ENCODE data around the gene PPIE.

PPIE gene

DNA sequence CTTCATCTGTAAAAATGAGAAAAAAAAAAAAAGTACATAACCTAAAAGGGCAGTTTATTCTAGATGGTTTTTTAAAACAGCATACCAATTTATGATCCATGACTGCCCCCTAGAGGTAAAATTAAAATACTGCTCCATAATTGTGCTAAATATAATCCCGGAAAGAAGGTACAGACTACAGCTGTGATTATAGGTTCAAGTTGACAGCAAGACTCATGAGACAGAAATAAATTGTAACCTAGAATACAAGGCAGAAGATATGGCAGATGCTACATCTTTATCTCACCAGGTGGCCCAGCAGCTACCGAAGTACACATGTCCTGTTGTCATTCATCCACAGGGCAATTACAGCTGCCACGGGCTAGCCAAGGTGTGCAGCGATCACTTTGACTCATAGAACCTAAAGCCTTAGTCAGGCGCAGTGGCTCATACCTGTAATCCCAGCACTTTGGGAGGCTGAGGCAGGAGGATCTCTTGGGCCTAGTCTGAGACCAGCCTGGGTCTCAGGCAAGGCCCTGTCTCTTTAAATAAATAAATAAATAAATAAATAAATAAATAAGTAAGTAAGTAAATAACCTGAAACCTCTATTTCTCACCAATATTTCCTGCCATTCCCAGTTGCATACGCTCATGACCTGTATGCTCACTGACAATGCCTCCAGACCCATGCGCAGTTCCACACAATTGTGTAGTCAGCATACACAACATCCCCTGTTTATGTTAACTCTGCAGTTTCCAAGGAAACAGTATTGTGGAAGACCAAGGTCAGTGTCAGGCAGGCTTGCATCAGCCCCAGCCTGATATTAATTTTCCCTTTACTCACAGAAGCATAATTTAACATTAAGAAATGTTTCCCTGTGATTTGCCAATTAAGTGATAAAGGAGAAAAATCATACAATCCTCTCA lies 18.3 kb upstream of the PPIE start:
- DNase-seq (ENCODE audit: low spot score): peak; percentile 90

DNA sequence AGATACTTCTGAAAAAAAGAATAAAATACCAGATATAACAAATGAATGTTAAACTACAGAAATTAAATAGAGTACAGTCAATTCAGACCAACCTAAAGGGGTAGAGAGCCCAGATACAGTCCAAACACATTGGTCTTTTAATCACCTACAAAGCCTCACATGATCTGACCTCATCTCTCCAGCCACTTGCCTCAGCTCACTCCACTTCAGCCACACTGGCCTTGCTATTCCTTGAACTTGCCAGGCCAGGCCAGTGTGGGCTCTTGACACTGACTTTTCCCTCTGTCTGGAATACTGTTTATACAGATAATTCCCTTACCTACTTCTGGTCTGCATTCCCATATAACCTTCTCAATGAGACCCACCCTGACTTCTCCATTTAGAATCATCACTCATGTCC lies 17.0 kb upstream of the PPIE start:
- no peak for DNase-seq (ENCODE audit: low spot score)

DNA sequence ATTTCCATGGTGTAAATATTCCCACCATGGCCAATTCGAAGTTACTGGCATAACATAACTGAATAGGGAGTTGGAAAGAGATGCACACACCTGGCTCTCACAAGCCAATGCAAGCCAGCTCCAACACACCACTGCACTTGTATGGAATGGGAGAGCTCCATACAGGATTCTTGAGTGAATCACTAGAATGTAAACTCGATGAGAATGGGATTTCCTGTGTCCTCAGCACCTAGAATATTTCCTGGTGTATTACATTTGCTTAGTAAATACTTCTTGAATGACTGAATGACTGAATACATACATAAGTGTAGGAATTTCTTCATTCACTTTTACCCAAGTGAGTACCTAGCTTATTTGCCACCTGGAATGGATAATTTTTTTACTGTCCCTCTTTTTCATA lies 16.2 kb upstream of the PPIE start:
- no peak for DNase-seq (ENCODE audit: low spot score)

DNA sequence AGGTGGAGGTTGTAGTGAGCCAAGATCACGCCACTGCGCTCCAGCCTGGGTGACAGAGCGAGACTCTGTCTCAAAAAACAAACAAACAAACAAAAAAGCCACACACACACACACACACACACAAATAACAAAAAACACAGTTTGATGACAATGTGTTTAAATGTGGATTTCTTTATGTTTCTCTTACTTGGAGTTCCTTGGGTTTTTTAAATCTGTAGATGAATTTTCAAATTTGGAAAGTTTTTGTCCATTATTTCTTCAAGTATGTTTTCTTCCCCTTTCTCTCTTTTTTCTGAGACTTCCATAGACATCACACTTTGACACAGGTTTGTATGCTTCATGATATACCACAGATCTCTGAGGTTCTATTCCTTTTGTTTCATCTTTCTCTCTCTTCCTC lies 12.1 kb upstream of the PPIE start:
- no peak for DNase-seq (ENCODE audit: low spot score)

DNA sequence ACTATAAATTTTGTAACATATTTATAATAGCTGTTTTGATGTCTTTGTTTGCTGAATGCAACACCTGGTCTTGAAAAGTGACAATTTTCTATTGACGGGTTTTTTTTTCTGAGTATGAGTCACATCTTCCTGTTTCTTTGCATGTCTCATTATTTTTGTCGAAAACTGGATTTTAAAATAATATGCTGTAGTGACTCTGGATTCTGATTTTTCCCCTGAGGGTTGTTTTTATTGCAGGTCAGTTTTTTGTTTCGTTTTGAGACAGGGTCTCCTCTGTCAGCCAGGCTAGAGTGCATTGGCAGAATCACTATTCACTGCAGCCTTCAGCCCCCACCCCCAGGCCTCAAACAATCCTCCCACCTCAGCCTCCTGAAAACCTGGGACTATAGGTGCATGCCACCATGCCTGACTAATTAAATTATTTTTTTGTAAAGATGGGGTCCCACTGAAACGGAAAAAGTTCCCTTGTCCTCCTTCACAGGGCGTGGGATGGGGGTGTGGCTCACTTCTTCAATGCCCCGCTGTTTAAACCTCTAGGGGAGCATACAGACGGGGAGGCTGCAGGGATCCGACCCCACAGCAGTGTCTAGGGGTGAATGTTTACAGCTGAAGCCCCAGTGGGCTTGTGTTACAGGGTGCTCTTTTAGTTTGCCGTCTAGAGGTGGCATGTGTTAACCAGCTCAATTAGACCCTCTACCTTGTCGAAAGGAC lies 11.3 kb upstream of the PPIE start:
- DNase-seq (ENCODE audit: low spot score): no peak

DNA sequence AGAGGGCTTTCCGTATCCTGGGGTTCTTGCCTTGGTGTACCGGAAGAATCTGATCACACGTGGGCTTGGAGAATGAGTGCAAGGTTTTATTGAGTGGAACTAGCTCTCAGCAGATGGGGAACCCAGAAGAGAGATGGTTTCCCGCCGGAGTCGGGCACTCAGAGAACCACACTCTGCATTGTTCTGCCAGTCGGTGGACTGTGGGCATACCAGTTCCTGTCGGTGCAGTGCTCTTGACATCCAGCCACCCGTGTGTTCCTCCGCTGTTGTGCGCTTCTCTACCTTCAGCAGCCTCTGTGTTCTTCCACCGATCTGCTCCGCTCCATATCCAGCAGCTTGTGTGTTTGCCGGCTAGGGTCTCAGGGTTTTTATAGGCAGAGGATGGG lies 10.8 kb upstream of the PPIE start:
- no peak for DNase-seq (ENCODE audit: low spot score)

DNA sequence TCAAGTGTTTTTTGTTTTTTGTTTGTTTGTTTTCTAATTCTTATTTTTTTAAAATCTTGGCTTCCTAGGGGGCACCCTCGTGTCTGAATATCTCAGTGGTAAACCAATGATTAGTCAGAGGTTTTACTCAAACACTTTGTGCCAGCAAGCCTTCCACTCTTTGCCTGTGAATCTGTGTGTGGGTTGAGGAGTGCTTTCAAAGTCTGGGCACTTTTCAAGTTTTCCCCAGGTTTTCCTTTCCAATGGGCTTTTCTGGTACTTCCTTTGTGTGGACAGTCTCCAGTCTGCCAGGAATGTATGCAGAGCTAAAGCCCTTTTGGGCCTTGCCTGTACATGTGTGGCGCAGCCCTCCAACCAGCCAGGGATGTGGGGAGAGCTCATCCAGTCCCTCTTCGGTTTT lies 9.7 kb upstream of the PPIE start:
- DNase-seq (ENCODE audit: low spot score): no peak

DNA sequence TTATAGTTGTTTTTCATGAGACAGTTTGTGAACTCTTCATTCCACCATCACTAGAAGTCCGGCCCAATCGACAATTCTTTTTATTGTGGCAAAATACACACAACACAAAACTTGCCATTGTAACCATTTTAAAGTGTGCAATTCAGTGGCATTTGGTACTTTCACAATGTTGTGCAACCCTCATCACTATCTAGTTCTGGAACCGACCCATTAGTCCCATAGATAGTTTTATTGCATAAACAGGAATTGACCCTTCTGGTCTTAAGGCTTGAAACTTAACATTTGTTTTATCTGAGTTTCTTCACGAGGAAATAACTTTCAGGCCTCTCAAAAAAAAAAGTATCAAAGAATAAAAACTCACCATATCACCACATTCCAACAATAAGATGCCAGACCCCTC lies 8.8 kb upstream of the PPIE start:
- DNase-seq (ENCODE audit: low spot score): no peak

DNA sequence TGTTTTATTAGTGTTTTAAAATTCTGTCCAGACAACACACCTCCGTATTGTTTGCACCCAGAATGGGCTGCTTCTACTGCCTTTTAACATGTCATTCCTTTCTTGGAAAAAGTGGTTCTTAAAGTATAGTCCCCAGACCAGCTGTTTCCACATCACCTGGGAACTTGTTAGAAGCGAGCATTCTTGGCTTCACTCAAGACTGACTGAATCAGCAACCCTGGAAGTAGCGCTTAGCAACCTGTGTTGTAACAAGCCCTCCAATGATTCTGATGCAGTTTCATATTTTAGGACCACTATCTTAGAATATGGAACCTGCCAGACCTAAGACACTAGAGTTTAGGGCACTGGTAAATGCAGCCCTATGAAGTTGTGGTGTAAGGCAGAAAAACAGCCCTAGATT lies 6.0 kb upstream of the PPIE start:
- DNase-seq (ENCODE audit: low spot score): no peak

DNA sequence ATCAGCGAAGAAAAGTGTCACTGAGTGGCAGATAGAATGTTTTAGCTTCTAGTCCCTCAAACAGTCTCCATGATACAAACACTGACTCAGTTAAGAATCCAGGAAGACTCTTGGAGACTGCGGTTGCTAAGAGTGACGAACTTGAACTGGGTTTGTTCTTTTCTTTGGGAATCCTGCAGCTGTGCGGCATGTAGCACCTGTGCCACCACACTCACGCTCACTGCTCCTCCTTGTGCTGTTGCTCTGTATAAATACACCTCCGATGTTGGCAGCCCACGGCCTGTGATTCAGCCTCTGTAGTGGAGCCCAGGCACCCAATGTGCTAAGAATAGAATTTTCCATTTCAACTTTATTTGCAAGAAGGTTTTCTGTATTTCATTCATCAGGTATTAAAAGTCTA lies 5.5 kb upstream of the PPIE start:
- no peak for DNase-seq (ENCODE audit: low spot score)

DNA sequence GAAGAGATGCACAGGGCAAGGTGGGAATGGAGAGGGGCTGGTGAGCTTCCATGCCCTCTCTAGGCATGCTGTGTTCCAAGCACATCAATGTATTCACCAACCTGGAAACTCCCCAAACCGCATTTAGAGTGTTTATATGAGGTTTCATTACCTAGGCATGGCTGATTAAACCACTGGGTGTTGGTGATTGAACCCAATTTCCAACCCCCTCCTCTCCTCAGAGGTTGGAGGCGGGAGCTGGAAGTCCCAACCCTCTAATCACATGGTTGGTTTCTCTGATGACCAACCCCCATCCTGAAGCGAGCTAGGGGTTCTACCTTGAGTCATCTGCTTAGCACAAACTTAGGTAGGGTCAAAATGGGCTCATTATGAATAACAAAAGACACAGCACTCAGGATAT lies 3.0 kb upstream of the PPIE start:
- no peak for DNase-seq (ENCODE audit: low spot score)

DNA sequence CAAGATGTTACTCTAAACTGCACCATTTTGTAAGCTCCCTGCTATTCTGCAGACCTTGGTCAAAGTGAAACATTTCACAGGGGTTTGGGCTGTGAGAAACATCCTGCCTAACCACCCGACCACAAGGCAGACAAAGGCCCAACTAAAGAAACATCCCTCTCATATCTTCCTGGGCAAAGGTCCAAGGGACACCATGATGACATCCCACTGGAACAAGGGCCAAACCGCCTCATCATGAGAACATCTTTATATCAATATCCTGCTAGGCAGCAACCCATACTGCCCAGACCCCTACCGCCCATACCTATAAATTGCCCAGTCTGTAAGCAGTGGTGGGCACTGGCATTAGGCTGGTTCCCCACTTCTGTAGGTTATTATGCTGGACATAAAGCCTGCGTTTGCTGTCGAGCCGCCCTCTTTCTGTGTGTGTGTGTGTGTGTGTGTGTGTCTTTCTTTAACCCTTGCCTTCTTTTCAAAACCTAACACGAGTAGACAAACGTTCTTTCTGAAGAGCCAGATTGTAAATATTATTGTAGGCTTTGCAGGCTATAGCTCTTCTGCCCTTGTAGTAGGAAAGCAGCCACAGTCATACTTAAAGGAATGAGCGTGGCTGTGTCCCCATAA lies 1.0 kb upstream of the PPIE start:
- DNase-seq (ENCODE audit: low spot score): no peak

DNA sequence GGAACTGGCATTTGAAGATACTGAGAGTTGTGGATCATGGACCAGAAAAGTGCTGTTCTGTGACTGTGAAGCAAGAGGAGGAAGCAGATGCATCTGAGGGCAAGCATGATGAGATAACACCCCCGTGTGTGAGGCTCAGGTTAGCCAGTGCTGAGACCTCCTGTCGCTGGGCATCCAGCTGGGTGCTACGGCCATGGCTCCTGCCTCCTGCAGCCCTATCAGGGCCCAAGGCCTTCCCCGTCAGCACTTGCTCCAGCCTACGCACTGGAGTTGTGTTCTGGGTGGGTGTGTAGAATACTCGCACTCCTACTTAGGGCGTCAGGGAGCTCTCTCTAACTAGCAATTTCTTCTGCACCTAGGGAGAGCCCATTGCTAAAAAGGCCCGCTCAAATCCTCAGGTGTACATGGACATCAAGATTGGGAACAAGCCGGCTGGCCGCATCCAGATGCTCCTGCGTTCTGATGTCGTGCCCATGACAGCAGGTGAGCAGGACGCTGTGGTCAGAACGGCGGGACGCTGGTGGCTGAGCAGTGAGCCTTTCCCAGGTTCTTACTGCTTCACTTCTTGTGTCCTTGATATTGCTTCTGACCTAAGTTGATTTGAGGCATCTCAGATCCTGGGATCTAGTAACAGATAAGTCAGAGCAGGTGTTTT lies 6.5 kb downstream of the PPIE start:
- no peak for DNase-seq (ENCODE audit: low spot score)

DNA sequence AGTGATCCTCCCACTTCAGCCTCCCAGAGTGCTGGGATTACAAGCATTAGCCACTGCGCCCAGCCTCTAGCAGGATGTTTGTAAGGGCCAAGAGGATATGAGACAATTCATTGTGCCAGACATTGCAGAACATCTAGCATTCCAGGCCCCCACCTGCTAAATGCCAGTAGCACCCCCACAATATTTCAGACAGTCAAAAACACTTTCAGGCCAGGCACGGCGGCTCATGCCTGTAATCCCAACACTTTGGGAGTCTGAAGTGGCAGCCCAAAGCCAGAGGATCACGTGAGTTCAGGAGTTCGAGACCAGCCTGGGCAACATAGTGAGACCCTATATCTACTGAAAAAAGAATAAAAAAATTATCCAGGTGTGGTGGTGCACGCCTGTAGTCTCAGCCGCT lies 12.9 kb downstream of the PPIE start:
- DNase-seq (ENCODE audit: low spot score): no peak

DNA sequence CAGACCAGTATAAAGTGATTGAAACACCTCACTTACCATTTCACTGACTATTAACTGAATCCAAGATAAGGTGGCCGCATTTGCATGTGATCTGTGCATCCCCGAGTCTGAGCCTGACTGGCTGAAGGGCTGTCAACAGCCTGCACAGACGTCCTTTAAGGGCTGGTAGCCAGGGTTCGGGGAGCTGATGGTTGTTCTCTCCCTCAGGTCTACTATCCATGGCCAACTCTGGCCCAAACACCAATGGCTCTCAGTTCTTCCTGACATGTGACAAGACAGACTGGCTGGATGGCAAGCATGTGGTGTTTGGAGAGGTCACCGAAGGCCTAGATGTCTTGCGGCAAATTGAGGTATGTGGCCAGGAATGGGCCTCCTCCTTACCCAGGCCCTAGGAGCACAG lies 14.0 kb downstream of the PPIE start:
- no peak for DNase-seq (ENCODE audit: low spot score)

DNA sequence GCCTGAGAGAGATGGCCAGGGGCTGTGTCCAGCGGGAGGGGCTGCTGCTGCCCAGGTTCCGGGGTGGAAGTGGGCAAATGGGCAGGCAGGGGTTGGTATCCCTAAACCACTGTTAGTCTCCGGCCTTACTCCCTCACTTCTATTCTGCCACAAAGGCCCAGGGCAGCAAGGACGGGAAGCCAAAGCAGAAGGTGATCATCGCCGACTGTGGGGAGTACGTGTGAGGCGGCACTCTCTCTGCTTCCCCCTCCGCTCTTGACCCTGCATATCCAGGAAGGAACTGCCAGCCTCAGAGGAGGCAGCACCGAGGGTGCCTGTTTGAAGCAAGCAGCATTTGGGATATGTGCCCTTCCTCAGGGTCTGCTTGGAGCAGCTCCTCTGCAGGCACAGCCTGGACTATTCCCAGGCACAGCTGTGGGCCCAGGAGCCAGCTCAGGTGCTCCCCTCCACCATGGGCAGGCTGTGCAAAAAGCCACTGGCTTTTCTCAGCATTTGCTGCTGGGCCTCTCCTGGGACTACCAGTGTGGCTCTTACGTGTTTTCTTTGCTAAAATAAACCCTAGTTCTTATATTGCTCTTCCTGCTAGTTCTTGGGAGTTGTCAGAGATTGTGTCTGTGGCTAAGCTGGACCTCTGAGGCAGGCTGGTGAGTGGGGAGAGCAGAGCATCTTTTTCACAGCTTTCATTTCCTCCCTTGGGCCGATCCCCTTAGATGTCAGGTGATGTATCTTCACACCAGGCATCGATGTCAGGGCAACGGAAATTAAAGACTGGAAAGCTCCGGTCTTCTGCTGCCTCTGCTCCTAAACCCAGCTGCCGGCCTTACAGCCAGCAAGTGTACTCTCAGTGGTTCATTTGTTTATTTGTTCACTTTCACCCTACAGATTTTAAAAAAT lies 14.7 kb downstream of the PPIE start:
- no peak for DNase-seq (ENCODE audit: low spot score)

DNA sequence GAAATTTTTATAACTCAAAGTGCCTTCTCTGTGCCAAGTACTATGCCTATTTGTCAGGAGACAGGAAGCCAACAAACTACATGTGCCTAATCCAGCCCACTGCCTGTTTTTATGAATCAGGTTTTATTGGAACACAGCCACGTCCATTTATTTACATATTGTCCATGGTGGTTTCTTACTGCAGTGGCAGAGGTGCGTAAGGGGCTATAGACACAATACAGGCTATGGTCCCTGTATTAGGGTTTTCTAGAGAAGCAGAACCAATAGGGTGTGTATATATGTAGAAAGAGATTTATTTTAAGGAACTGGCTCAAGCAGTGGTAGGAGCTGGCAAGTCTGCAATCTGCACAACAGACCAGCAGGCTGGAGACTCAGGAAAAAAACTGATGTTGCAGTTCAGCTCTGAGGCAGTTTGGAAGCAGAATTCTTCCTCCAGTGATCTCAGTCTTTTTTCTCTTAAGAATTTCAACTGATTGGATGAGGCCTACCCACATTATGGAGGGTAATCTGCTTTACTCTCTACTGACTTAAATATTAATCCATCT lies 15.4 kb downstream of the PPIE start:
- no peak for DNase-seq (ENCODE audit: low spot score)

DNA sequence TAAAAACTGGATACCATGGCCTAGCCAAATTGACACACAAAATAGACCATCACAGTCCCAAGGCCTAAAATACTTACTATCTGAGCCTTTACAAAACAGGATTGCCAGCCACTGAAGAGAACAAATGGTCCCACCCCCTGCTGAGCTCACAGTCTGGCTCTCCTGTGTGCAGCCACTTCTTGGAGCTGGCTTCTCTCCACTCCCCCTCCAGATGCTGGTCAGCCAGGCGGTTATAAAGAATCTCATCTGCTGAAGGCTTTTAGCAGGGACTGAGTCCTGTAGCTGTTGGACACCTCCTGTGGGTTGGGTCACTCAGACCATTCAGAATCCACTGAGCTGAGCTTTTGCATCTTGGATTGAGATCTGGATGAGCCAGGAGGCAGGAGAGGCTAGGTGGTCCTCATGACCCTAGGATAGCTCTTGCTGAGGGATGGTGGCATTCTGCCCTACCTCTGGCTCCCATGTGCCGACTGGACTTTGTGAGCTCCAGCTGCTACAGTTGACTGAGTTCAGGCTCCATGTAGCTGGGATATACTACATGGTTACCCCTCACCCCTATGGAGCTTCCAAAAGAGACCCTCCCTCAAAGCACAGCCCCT lies 16.3 kb downstream of the PPIE start:
- no peak for DNase-seq (ENCODE audit: low spot score)

DNA sequence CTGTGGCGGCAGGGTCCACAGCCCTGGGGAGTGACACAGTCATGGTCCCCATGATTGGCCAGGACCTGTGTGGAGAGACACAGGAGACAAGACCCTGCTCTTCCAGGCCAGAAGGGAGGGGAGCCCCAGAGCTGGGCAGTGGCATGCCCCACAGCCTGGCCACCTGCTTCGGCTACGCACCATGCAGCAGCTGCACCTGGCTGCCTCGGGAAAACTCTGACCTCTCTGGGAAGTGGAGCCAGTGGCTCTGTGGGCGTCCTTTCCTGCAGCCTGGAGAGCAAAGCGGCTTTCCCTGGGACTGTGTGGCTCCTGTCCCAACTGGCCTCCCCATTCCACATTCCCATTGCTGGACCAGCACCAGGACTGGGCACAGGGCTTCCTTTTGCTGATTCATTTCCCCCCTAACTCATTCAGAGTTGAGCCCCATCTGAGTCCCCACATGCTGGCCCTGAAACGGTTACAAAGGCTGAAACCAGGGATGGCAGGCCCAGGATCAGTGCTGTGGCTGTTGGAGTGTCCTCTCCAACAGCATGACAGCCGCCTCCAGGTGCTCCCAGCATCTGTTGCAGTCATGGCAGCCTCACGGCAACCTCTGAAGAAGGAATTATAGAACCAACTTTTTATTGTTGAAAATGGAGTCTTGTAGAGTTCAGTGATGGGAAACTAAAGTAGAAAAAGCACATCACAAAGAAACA lies 17.4 kb downstream of the PPIE start:
- no peak for DNase-seq (ENCODE audit: low spot score)

DNA sequence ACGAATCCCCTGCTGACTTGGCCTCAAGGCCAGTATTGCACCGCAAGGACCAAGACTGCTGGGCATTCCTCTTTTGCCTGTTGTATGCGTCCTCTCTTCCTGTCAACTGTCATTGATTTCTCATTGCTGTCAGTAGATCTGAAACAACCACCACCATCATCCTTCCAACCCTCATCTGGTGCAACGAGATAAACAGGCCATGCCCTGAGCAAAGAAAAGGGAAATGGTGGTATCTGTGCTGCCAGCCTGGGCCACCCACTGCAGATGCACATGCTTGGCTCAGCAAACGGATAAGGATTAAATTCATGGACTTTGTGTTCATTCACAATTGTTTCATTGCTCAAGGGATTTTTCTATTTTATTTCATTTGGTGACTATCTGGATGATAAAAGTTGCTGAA lies 18.8 kb downstream of the PPIE start:
- no peak for DNase-seq (ENCODE audit: low spot score)

Data from NAMALWA (cell line).